Keratinocyte (primary cell): ENCODE measurements around the gene ARHGEF16. TPM values are rescaled to one million over a fixed set of nuclear protein-coding genes. Genes with fewer than 3 reads are reported as not detected.

ENCODE experiments used
- DNase-seq: peaks from one replicate; pipeline ENCODE4 v3.0.0-alpha.2; 2011; ENCODE audit warnings: low read depth, missing footprints, low spot score
- FAIRE-seq: peaks from 2 replicates; lab custom pipeline; 2011; peaks lifted over from hg19 to GRCh38; lab: Jason Lieb, UNC
- H2AFZ ChIP-seq: 2 replicates; pipeline ENCODE4 v1.6.0; 2012; ENCODE audit warnings: low read length, control low read depth, inconsistent platforms; ENCODE audit not compliant: control insufficient read depth
- H3K27ac ChIP-seq: 2 replicates; pipeline ENCODE4 v1.5.1; 2011; ENCODE audit warnings: low read length; ENCODE audit not compliant: control insufficient read depth, insufficient read depth
- H3K27me3 ChIP-seq: 3 replicates; pipeline ENCODE4 v1.6.0; 2011; ENCODE audit warnings: low read length; ENCODE audit not compliant: control insufficient read depth, insufficient read depth; ENCODE audit errors: extremely low read depth
- H3K36me3 ChIP-seq, 2 experiments: 2 replicates in 1 of 2; 3 replicates in 1 of 2; pipeline ENCODE4 v1.5.1; 2011; ENCODE audit warnings: low read length in 2 of 2, mild to moderate bottlenecking in 1 of 2; ENCODE audit not compliant: control insufficient read depth in 2 of 2, insufficient read depth in 2 of 2; ENCODE audit errors: extremely low read depth in 1 of 2
- H3K4me1 ChIP-seq: 3 replicates; pipeline ENCODE4 v1.5.1; 2011; ENCODE audit warnings: low read length; ENCODE audit not compliant: control insufficient read depth, insufficient read depth; ENCODE audit errors: extremely low read depth
- H3K4me2 ChIP-seq: 3 replicates; pipeline ENCODE4 v1.6.0; 2011; ENCODE audit warnings: low read depth, low read length; ENCODE audit not compliant: control insufficient read depth, insufficient read depth; ENCODE audit errors: extremely low read depth
- H3K4me3 ChIP-seq, 3 experiments: fragments of 200-600 bp in 1 of 3; sonication (generic) in 1 of 3; 2 replicates in 2 of 3; 3 replicates in 1 of 3; pipeline ENCODE4 v1.5.1; 2011 to 2016; ENCODE audit warnings: low read length in 3 of 3, mild to moderate bottlenecking in 3 of 3, control low read depth in 2 of 3, inconsistent platforms in 1 of 3, low read depth in 1 of 3, mixed read lengths in 1 of 3, mixed run types in 1 of 3, moderate library complexity in 1 of 3; ENCODE audit not compliant: control insufficient read depth in 2 of 3, insufficient read depth in 2 of 3; ENCODE audit errors: extremely low read depth in 1 of 3
- H3K79me2 ChIP-seq: 2 replicates; pipeline ENCODE4 v1.6.0; 2012; ENCODE audit warnings: low read length; ENCODE audit not compliant: control insufficient read depth, insufficient read depth
- H3K9ac ChIP-seq: 3 replicates; pipeline ENCODE4 v1.6.0; 2011; ENCODE audit warnings: low read length; ENCODE audit not compliant: control insufficient read depth, insufficient read depth; ENCODE audit errors: extremely low read depth
- H3K9me1 ChIP-seq: 3 replicates; pipeline ENCODE4 v1.6.0; 2011; ENCODE audit warnings: low read length; ENCODE audit not compliant: control insufficient read depth, insufficient read depth; ENCODE audit errors: extremely low read depth
- H3K9me3 ChIP-seq: 2 replicates; pipeline ENCODE4 v1.5.1; 2012; ENCODE audit warnings: low read depth, low read length; ENCODE audit not compliant: control insufficient read depth
- H4K20me1 ChIP-seq: 3 replicates; pipeline ENCODE4 v1.6.0; 2011; ENCODE audit warnings: low read length; ENCODE audit not compliant: control insufficient read depth, insufficient read depth; ENCODE audit errors: extremely low read depth
- EZH2 ChIP-seq: IDR thresholded peaks from one replicate; pipeline ENCODE4 v1.6.1; 2012; ENCODE audit warnings: inconsistent platforms, mild to moderate bottlenecking, low read length, moderate library complexity
- dilution Hi-C: fragments of 300-500 bp; cut with MboI; formaldehyde crosslinking; loops from one replicate; pipeline ENCODE4 v1.7.0; 2020; ENCODE audit warnings: low sequenced_read_pairs; ENCODE audit not compliant: extremely low pct_ligation_motif_present
- polyA plus RNA-seq, 5 experiments: library from polyadenylated mRNA; depleted of rRNA in 3 of 5; stranded (reverse) in 3 of 5; stranded (forward) in 1 of 5; unstranded in 1 of 5; fragments of >200 nt; gene quantifications; 1 replicate in 1 of 5; 2 replicates in 3 of 5; 3 replicates in 1 of 5; pipeline versions ENCODE4 v1.2.1 to v1.2.3, GENCODE V29; 2011 to 2012; ENCODE audit warnings: missing spikeins in 2 of 5, low read depth in 1 of 5, low replicate concordance in 1 of 5
- TF ChIP-seq, protein P1 (sequence below), 3 experiments: IDR thresholded peaks in 1 of 3; conservative IDR thresholded peaks in 1 of 3; optimal IDR thresholded peaks in 1 of 3; 2 replicates in 2 of 3; 3 replicates in 1 of 3; pipeline versions ENCODE3 to v1.5.1; 2011; ENCODE audit warnings: low read length in 3 of 3, mild to moderate bottlenecking in 3 of 3, moderate library complexity in 2 of 3, control low read depth in 1 of 3, inconsistent platforms in 1 of 3; ENCODE audit not compliant: insufficient read depth in 2 of 3; ENCODE audit errors: extremely low read depth in 1 of 3

The ARHGEF16 gene
- polyA plus RNA-seq, 1 donor (not counting 4 experiments of a cell fraction or from before 2014, with no cell fraction given) = 6.2 TPM

DNA sequence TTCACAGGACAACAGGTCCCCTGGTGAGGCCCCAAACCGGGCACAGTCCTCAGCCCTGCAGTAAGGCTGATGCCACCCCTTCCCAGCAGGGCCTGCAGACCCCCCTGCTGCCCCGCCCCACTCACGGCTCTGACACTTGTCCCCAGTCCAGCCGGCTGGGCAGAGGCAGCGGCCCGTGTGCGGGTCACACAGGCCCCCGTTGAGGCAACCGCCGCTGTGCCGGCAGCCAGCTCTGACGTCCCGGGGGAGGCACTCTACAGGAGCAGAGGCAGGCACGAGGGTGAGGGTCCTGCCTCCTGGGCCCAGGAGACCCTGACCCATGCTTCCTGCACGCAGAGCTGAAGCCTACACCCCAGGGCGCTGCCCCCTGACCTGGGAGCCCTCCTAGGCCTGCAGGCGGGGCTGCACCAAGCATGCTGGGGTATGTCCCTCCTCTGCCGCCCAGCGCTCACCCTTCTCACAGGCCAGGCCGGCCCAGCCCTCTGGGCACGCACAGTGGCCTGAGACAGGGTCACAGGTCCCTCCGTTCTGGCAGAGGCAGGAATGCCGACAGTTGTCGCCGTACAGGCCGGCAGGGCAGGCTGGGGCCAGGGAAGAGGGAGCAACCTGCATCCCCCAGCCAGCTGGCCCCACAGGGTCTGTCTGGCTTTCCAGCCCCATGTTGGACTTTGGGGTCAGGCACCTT, 43.9 kb downstream of the ARHGEF16 start:
- H3K9ac ChIP-seq = no peak overlapping the region
- no peaks in the 10 kb centered on the region for H3K4me1 ChIP-seq
- H3K27me3 ChIP-seq = no peaks in the 10 kb centered on the region
- FAIRE-seq (no peak), DNase-seq (no peak)
- no peak overlapping the region for H3K4me2 ChIP-seq
- H3K9me3 ChIP-seq = no peaks in the 10 kb centered on the region
- no peak overlapping the region for H3K27ac ChIP-seq
- TF ChIP-seq, protein P1, sequence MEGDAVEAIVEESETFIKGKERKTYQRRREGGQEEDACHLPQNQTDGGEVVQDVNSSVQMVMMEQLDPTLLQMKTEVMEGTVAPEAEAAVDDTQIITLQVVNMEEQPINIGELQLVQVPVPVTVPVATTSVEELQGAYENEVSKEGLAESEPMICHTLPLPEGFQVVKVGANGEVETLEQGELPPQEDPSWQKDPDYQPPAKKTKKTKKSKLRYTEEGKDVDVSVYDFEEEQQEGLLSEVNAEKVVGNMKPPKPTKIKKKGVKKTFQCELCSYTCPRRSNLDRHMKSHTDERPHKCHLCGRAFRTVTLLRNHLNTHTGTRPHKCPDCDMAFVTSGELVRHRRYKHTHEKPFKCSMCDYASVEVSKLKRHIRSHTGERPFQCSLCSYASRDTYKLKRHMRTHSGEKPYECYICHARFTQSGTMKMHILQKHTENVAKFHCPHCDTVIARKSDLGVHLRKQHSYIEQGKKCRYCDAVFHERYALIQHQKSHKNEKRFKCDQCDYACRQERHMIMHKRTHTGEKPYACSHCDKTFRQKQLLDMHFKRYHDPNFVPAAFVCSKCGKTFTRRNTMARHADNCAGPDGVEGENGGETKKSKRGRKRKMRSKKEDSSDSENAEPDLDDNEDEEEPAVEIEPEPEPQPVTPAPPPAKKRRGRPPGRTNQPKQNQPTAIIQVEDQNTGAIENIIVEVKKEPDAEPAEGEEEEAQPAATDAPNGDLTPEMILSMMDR (optimal IDR thresholded peaks at IDR 0.05 in 1 of 3, IDR thresholded peaks at IDR 0.05 in 1 of 3, conservative IDR thresholded peaks at IDR 0.05 in 1 of 3; ENCODE audit: extremely low read depth in 1 of 3, insufficient read depth in 2 of 3, low read length in 3 of 3) = no peak
- no peak for TF ChIP-seq EZH2
- no peak overlapping the region for H3K4me3 ChIP-seq
- no peaks in the 10 kb centered on the region for H3K79me2 ChIP-seq
- H2AFZ ChIP-seq = no peak overlapping the region
- no peaks in the 10 kb centered on the region for H3K9me1 ChIP-seq
- H4K20me1 ChIP-seq = no peaks in the 10 kb centered on the region
- dilution Hi-C loops = no loop called here
- no peaks in the 10 kb centered on the region for H3K36me3 ChIP-seq

DNA sequence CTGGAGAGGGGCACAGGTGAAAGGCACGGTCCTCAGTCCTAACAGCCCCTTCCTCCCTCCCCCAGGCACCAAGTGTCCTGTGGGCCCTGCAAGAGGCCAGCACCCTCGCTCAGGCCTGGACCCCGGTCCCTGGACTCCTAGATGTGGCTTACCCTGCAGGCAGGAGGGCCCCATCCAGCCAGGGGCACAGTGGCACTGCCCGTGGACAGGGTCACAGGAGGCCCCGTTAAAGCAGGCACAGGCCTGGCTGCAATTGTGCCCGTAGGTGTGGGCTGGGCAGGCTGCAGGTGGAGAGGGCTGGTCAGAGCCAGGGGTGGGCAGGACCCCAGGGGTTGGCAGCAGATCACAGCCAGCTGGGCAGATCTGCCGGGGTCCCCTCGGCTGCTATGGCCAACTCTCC, 44.5 kb downstream of the ARHGEF16 start:
- TF ChIP-seq EZH2 = no peak
- TF ChIP-seq, protein P1 (optimal IDR thresholded peaks at IDR 0.05 in 1 of 3, IDR thresholded peaks at IDR 0.05 in 1 of 3, conservative IDR thresholded peaks at IDR 0.05 in 1 of 3; ENCODE audit: extremely low read depth in 1 of 3, insufficient read depth in 2 of 3, low read length in 3 of 3) = no peak
- no peaks in the 10 kb centered on the region for H3K79me2 ChIP-seq
- no peaks in the 10 kb centered on the region for H3K9me1 ChIP-seq
- H3K27ac ChIP-seq = no peak overlapping the region
- no peak for DNase-seq
- FAIRE-seq = no peak
- H3K27me3 ChIP-seq = no peaks in the 10 kb centered on the region
- no peak overlapping the region for H3K4me3 ChIP-seq
- H3K9ac ChIP-seq = no peak overlapping the region
- no peaks in the 10 kb centered on the region for H3K36me3 ChIP-seq
- no peak overlapping the region for H3K4me2 ChIP-seq
- dilution Hi-C loops = no loop called here
- no peaks in the 10 kb centered on the region for H3K9me3 ChIP-seq
- no peaks in the 10 kb centered on the region for H3K4me1 ChIP-seq
- H4K20me1 ChIP-seq = no peaks in the 10 kb centered on the region
- H2AFZ ChIP-seq = no peak overlapping the region
